ENCODE measurements around the gene ITM2C. TPM values are rescaled to one million over a fixed set of nuclear protein-coding genes. Genes with fewer than 3 reads are reported as not detected.
A peak's percentile ranks its signal among the peaks of the same experiment; 100 is the strongest.

Gene ITM2C
- total and polyA plus RNA-seq, 9 donors, result 52.3 to 96.2 (median 67.8) TPM

DNA sequence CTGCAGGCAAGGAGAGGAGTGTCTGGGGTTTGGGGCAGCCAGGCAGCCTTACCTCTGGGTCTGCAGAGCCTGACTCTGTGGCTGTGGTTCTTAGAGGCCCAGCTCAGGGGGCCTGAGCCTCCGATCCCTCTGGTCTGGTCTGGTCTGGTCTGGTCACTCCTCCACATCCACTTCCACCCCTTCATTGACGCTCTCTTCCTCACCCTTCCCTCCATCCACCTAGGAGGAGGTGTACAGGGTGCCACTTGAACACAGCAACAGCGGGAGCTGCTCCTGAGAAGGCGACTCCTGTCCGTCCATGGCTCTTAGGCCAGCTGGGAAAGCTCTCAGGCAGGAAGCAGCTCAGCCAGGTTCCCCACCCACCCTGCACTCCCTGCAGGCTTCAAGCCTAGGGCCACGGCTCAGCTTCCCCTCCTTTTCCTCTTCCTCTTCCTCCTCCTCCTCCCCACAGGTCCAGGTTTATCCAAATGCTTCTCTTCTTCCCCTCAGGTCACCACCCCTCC lies 43.4 kb downstream of the ITM2C start:
- H3K36me3 ChIP-seq, result no peaks in the 10 kb centered on the region
- intact Hi-C loops (cut with DNase I), result loop anchor here in 1 of 4 donors (10.0 kb wide), 1 partner anchor 77 kb away; no protein-coding TSS in a partner anchor
- TF ChIP-seq, protein P1, sequence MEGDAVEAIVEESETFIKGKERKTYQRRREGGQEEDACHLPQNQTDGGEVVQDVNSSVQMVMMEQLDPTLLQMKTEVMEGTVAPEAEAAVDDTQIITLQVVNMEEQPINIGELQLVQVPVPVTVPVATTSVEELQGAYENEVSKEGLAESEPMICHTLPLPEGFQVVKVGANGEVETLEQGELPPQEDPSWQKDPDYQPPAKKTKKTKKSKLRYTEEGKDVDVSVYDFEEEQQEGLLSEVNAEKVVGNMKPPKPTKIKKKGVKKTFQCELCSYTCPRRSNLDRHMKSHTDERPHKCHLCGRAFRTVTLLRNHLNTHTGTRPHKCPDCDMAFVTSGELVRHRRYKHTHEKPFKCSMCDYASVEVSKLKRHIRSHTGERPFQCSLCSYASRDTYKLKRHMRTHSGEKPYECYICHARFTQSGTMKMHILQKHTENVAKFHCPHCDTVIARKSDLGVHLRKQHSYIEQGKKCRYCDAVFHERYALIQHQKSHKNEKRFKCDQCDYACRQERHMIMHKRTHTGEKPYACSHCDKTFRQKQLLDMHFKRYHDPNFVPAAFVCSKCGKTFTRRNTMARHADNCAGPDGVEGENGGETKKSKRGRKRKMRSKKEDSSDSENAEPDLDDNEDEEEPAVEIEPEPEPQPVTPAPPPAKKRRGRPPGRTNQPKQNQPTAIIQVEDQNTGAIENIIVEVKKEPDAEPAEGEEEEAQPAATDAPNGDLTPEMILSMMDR (IDR thresholded peaks at IDR 0.05), result no peak
- TF ChIP-seq EP300 (IDR thresholded peaks at IDR 0.05), result no peak
- TF ChIP-seq POLR2A (IDR thresholded peaks at IDR 0.05), result no peak
- H3K27ac ChIP-seq, result no peak overlapping the region
- H3K4me3 ChIP-seq, result no peak overlapping the region
- H3K4me1 ChIP-seq (ENCODE audit: insufficient read depth), result no peaks in the 10 kb centered on the region
- 43 to 57% (median 50%) methylated on average over 6 of the region's 6 CpGs for WGBS, 3 donors
- no peaks in the 10 kb centered on the region for H3K9me3 ChIP-seq
- peak in 1 of 5 donors; percentile 8 for DNase-seq
- no peaks in the 10 kb centered on the region for H3K27me3 ChIP-seq

DNA sequence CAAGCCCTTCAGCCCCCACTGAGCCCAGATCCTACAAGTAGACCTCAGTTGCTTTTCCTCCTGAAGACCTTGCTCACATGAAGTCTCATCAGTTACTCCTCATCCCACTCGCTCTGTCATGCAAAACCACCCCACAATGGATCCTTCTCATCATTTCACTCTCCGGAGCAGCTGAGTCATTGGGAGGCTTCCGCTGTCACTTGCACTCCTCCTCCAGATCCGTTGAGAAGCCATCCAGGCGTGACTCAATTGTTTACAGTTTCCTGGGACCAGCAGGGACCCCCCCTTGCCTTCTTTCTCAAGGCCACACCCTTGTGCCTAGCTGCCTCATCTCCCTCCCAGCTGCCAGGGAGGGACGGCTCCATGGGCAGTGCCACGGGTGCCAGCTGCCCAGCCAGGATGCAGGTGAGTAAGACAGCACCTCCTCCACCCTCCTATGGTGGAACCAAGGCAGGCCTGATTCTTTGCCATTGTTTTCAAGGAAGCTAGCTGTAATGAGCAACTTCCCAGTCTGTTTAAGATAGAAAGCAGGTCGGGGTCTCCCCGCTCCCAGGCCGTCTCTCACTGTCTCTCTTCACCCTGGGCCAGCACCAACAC lies 44.0 kb downstream of the ITM2C start:
- H3K27ac ChIP-seq, result no peak overlapping the region
- intact Hi-C loops (cut with DNase I), result loop anchor here in 1 of 4 donors (10.0 kb wide), 1 partner anchor 76 kb away; no protein-coding TSS in a partner anchor
- no peak for TF ChIP-seq EP300 (IDR thresholded peaks at IDR 0.05)
- TF ChIP-seq POLR2A (IDR thresholded peaks at IDR 0.05), result no peak
- TF ChIP-seq, protein P1 (IDR thresholded peaks at IDR 0.05), result no peak

DNA sequence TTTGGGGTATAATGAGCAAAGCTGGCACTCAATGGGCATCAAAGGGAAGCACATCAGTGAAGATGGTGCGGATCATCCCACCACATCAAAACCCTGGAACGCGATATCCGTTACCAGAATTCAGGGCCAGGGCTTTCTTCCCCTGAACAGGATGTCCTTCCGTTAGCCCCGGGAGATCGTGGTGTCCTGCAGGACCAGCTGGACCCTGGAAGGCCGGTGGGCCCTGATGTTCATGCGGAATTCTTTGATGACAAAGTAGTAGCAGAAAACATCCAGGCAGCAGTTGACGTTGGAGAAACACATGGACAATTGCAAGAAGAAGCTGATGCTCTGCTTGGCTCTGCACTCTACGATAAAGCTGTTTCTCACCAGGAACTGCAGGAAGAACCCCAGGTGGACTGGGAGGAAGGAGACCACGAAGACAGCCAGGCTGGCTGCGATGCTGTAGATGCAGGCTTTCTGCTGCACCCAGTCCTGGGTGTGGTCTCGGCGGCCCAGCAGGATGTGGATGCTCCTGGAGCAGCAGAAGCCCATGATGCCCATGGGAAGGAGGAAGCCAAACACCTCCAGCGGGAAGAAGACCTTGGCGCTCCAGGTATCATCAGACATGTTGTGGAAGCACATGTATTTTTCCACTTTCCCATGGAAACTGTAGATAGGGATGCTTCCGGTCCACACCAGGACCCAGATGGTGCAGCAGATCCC lies 45.3 kb downstream of the ITM2C start:
- no peaks in the 10 kb centered on the region for H3K27me3 ChIP-seq
- TF ChIP-seq EP300 (IDR thresholded peaks at IDR 0.05), result no peak
- no peak for TF ChIP-seq POLR2A (IDR thresholded peaks at IDR 0.05)
- TF ChIP-seq, protein P1 (IDR thresholded peaks at IDR 0.05), result no peak
- H3K36me3 ChIP-seq, result no peaks in the 10 kb centered on the region
- H3K27ac ChIP-seq, result no peak overlapping the region
- 94 to 95% (median 94%) methylated on average over 18 of the region's 18 CpGs for WGBS, 3 donors
- no peaks in the 10 kb centered on the region for H3K9me3 ChIP-seq
- DNase-seq, result no peak
- intact Hi-C loops (cut with DNase I), result loop anchor here in 1 of 4 donors (10.0 kb wide), 1 partner anchor 75 kb away; no protein-coding TSS in a partner anchor
- no peaks in the 10 kb centered on the region for H3K4me1 ChIP-seq (ENCODE audit: insufficient read depth)
- no peak overlapping the region for H3K4me3 ChIP-seq

More for the DNA sequence above, 44.0 kb downstream of the ITM2C start:
- no peaks in the 10 kb centered on the region for H3K4me1 ChIP-seq (ENCODE audit: insufficient read depth)
- no peaks in the 10 kb centered on the region for H3K27me3 ChIP-seq
- no peaks in the 10 kb centered on the region for H3K9me3 ChIP-seq
- H3K36me3 ChIP-seq, result no peaks in the 10 kb centered on the region
- no peak overlapping the region for H3K4me3 ChIP-seq
- 46 to 56% (median 55%) methylated on average over 10 of the region's 10 CpGs for WGBS, 3 donors
- DNase-seq, result peak in 1 of 5 donors; percentile 13

DNA sequence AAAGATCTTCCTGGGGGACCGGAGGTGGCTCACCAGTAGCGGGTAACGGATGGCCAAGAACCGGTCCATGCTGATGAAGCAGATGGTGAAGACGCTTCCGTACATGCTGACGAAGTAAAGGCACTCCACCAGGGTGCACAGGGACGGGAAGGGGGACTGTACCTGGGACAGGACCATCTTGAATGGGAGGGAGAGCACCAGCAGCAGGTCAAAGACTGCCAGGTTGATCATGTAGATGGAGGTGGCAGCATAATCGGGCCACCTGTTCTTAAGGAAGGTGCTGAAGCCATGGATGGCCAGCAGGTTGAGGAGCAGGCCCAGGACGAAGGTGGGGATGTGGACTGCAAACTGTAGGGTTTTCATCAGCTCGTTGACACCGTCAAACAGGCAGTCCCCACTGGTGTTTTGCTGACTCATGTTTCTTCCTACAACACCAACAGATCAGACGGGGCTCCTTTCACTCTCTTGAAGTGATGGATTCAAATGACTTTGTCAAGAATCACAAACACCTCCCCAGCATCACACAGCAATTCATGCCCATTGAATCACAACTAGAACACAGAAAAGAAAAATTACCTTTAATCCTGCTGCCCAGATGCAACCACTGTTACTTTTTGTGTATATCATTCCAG lies 45.9 kb downstream of the ITM2C start:
- WGBS, 3 donors, result 88 to 93% (median 90%) methylated on average over 13 of the region's 13 CpGs
- TF ChIP-seq POLR2A (IDR thresholded peaks at IDR 0.05) (no peak), EP300 (IDR thresholded peaks at IDR 0.05) (no peak)
- TF ChIP-seq, protein P1 (IDR thresholded peaks at IDR 0.05), result no peak
- intact Hi-C loops (cut with DNase I), result no loop called here
- Histone ChIP-seq H3K4me3 (no peak overlapping the region), H3K36me3 (no peaks in the 10 kb centered on the region), H3K9me3 (no peaks in the 10 kb centered on the region), H3K4me1 (ENCODE audit: insufficient read depth) (no peaks in the 10 kb centered on the region), H3K27ac (no peak overlapping the region), H3K27me3 (no peaks in the 10 kb centered on the region)
- no peak for DNase-seq

Data from ovary (tissue), 9 donors.